ENCODE data around the gene PTPRG.

The PTPRG gene

GRCh38 chr3:62052331-62052730, 491.0 kb downstream of the PTPRG start:
- DNase-seq (ENCODE audit: low read depth in 2 of 2): no peak

- no peak for DNase-seq (ENCODE audit: low read depth in 2 of 2)
Observed at GRCh38 chr3:62056658-62057057, 495.3 kb downstream of the PTPRG start.

- DNase-seq (ENCODE audit: low read depth in 2 of 2): no peak
Observed at GRCh38 chr3:62057339-62058047, 496.1 kb downstream of the PTPRG start.

- no peak for DNase-seq (ENCODE audit: low read depth in 2 of 2)
Observed at GRCh38 chr3:62065985-62066693, 504.8 kb downstream of the PTPRG start.

GRCh38 chr3:62068337-62068736, 507.0 kb downstream of the PTPRG start:
- no peak for DNase-seq (ENCODE audit: low read depth in 2 of 2)

- no peak for DNase-seq (ENCODE audit: low read depth in 2 of 2)
Observed at GRCh38 chr3:62070891-62071290, 509.5 kb downstream of the PTPRG start.

- no peak for DNase-seq (ENCODE audit: low read depth in 2 of 2)
Observed at GRCh38 chr3:62073038-62073437, 511.7 kb downstream of the PTPRG start.

- DNase-seq (ENCODE audit: low read depth in 2 of 2): no peak
Observed at GRCh38 chr3:62084558-62084957, 523.2 kb downstream of the PTPRG start.

- no peak for DNase-seq (ENCODE audit: low read depth in 2 of 2)
Observed at GRCh38 chr3:62088472-62089104, 527.2 kb downstream of the PTPRG start.

- no peak for DNase-seq (ENCODE audit: low read depth in 2 of 2)
Observed at GRCh38 chr3:62090066-62090465, 528.7 kb downstream of the PTPRG start.

GRCh38 chr3:62090519-62090918, 529.1 kb downstream of the PTPRG start:
- DNase-seq (ENCODE audit: low read depth in 2 of 2): no peak

- no peak for DNase-seq (ENCODE audit: low read depth in 2 of 2)
Observed at GRCh38 chr3:62093025-62093424, 531.7 kb downstream of the PTPRG start.

GRCh38 chr3:62094461-62094860, 533.1 kb downstream of the PTPRG start:
- no peak for DNase-seq (ENCODE audit: low read depth in 2 of 2)

- DNase-seq (ENCODE audit: low read depth in 2 of 2): no peak
Observed at GRCh38 chr3:62095080-62095479, 533.7 kb downstream of the PTPRG start.

GRCh38 chr3:62095756-62096155, 534.4 kb downstream of the PTPRG start:
- DNase-seq (ENCODE audit: low read depth in 2 of 2): no peak

- DNase-seq (ENCODE audit: low read depth in 2 of 2): no peak
Observed at GRCh38 chr3:62096521-62096920, 535.1 kb downstream of the PTPRG start.

GRCh38 chr3:62097121-62097520, 535.8 kb downstream of the PTPRG start:
- no peak for DNase-seq (ENCODE audit: low read depth in 2 of 2)

GRCh38 chr3:62098646-62099365, 537.4 kb downstream of the PTPRG start:
- no peak for DNase-seq (ENCODE audit: low read depth in 2 of 2)

- DNase-seq (ENCODE audit: low read depth in 2 of 2): no peak
Observed at GRCh38 chr3:62100282-62100989, 539.1 kb downstream of the PTPRG start.

GRCh38 chr3:62101488-62101887, 540.1 kb downstream of the PTPRG start:
- no peak for DNase-seq (ENCODE audit: low read depth in 2 of 2)

- no peak for DNase-seq (ENCODE audit: low read depth in 2 of 2)
Observed at GRCh38 chr3:62103531-62103930, 542.2 kb downstream of the PTPRG start.

- no peak for DNase-seq (ENCODE audit: low read depth in 2 of 2)
Observed at GRCh38 chr3:62109534-62109933, 548.2 kb downstream of the PTPRG start.

Data from stimulated activated CD8-positive, alpha-beta memory T cell treated with anti-CD3 and anti-CD28 coated beads, Interleukin-15, amount 100 ng/mL, for 48 hours (primary cell).